ENCODE results near the gene TIMP1.
A peak's percentile ranks its signal among the peaks of the same experiment; 100 is the strongest.

Gene TIMP1

DNA sequence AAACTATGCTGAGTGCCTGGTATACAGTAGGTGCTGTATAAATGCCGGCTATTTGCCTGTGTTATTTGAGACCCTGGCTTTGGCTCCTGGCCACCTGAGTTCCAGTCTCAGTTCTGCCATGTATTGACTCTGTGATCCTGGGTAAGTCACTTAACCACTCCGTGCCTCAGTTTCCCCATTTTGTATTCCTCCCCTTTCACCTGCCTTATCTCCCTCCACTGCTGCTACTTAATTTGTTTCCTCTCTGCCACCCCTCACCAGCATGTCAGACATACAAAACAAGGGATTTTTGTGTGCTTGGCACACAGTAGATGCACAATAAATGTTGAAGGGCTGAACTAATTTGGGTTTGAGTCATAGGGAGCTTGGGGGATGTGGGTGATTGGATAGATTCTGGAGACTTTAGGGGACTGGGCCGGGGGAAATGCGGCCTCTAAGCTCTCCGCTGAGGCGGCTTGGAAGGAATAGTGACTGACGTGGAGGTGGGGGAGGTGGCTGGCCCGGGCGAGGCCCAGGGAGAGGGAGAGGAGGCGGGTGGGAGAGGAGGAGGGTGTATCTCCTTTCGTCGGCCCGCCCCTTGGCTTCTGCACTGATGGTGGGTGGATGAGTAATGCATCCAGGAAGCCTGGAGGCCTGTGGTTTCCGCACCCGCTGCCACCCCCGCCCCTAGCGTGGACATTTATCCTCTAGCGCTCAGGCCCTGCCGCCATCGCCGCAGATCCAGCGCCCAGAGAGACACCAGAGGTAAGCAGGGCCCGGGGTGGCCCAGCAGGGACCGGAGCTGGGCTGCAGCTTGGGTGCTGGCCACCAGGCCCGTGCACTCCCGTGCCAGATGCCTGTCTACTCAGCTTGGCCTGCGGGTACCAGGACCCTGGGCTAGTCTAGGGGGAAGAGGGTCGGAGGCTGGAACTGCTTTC, at the start of gene TIMP1:
TIMP1 (plus strand) TSS at position 706 of the 917 bp plus-strand sequence. CDS start 980 bp downstream, outside the sequence.
- DNase-seq = no peak

- no peak for DNase-seq
Measured at GRCh38 chrX:47539860-47540259, 42.4 kb upstream of the TIMP1 start.

DNA sequence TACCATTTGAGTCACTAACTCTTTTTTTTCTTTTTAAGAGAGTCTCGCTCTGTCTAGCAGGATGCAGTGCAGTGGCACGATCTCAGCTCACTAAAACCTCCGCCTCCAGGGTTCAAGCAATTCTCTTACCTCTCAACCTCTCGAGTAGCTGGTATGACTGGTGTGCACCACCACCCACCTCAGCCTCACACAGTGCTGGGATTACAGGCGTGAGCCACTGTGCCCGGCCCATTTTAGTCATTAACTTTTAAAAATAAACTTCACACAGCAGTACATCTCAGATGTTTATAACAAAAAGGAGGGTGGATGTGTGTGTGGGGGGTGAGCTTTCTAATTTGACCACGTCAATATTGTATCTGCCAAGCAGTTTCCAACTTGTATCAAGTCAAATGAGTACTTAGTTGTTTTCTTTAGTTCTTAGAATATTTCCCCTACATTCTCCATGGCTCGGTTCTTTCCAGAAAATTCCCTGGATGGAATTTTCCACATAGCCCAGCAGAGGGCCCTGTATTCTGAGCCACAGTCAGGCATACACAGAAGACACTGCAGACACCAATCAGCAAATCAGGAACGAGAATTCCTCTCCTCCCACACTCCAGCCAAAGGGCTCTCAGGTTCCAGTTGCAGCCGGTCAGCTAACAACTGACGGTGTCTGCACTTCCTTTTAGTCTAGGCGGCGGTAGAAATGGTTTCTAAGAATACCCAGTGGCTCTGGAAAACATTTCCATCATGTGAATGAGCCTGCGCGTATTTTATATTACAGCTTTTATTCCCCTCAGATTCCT, 41.3 kb upstream of the TIMP1 start:
- peak; percentile 83 for DNase-seq

DNA sequence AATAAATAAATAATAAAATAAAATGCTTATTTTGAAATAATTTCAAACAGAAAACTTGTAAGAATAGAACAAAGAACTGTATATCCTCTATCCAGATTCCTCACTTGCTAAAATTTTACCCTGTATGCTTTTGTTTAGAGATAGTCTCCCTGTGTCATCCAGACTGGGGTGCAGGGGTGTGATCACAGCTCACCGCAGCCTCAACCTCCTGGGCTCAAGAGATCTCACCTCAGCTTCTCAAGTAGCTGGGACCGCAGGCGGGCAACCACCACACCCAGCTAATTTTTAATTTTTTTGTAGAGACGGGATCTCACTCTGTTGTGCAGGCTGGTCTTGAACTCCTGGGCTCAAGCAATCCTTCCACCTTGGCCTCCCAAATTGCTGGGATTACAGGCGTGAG, 38.7 kb upstream of the TIMP1 start:
- no peak for DNase-seq

DNA sequence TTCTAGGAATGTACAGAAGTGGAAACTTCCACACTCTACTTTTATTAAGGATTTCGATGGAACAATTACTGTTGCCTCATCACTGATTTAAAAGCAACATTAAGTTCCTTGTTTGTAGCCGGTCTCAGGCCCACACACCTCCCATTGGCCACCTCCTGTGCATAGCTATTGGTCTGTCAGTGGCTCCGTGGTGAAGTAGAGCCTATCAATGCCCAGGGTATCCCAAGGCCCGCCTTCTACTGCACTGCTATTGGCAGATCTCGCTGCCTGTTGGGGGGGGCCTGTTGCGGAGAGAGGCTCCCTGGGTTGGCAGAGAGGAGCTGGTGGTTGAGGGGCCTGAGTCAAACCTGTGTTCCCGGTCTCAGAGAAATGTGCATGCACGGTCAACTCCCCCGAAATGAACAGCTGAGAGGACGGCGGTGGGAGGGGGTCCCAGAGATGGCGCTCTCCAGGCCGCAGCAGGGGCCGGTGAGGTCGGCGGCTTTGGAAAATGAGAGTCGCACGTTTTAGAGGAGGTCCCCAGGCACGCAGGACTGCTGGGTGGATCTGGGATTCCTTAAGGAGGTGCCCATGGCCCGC, 26.1 kb upstream of the TIMP1 start:
- DNase-seq = peak; percentile 80

GRCh38 chrX:47558436-47558835, 23.8 kb upstream of the TIMP1 start:
- no peak for DNase-seq

DNA sequence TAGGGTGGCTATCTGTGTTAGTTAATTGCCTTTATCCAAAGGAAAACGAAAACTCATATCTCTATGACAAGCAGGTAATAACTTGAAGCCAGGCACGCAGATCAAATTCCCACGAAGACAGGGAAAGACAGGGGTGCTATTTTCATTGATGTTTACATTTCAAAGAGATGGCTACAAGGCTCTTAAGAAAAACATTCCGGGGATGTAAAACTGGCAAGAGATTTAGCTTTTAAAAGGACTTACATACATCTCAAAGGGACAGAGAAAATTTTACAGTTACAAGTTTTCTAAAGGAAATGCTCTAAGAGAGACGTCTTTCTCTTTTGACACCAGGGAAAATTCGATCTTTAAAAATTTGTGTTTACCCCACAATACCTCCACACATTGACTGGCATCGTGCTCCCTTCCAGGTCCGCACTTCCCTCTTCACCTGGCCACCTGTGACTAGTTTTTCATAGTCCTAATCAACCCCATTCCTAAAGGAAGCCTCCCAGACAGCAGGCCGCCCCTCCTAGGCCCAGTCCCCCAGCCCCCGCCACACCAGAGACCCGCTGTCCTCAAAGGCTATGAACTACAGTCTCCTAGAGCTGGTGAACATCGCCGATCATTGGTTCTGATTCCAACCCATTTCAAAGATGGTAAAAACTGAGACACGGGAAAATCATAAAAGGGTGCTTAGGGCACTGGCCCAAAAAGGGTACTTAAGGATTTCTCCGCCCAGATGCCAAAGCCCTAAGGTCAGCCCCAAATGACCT, 21.9 kb upstream of the TIMP1 start:
- no peak for DNase-seq

- peak; percentile 77 for DNase-seq
Measured at GRCh38 chrX:47560934-47561658, 21.1 kb upstream of the TIMP1 start, which contains the start of gene ARAF. TSS of gene ARAF (plus strand) at chrX:47561205. CDS start at chrX:47562968, 1,763 bp downstream.

- no peak for DNase-seq
Measured at GRCh38 chrX:47561659-47562151, 20.5 kb upstream of the TIMP1 start.

DNA sequence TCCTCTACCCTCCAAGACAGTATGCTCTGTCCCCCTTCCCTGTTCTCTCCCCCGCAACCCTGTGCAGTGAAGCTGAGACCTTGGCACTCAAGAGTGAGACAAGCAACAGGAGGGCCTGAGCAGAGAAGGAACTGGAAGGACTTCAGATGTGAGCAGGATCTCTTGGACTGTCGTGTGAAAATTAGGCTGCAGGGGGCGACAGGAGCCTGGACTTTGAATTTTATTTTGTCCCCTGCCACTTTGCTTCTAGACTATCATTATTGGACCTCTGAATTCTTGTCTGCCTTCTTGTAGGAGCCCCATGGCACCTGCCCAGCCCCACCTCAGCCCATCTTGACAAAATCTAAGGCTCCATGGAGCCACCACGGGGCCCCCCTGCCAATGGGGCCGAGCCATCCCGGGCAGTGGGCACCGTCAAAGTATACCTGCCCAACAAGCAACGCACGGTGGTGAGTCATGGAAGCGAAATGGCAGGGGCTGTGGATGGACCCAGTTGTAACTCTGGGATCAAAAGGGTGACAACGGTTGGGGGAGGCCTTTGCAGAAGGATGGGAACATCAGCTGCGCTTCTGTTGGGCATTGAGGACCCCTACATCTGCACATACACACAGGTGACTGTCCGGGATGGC, 19.5 kb upstream of the TIMP1 start:
- no peak for DNase-seq

GRCh38 chrX:47563801-47564315, 18.4 kb upstream of the TIMP1 start:
- DNase-seq = no peak

DNA sequence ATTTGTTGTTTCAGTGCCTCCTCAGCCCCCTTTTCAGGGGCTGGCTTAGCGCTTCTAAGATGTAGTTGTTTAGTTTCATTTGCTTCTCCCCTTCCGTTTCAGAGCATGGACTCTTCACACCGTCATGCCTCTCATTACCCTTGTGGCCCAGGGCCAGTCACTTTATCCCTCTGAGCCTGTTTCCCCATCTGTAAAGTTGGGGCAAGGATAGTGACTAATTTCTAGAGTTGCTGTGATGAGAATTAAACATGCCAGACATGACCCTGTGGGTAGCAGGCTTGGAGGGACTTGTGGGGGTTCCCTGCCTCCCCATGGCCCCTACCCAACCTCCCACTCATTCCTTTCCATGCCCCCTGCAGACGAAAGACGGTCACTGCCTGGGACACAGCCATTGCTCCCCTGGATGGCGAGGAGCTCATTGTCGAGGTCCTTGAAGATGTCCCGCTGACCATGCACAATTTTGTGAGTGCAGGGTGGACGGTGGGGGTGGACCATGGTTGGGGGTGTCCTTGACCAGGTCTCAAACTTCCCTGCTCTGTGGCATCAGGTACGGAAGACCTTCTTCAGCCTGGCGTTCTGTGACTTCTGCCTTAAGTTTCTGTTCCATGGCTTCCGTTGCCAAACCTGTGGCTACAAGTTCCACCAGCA, 17.7 kb upstream of the TIMP1 start:
- no peak for DNase-seq

- no peak for DNase-seq
Measured at GRCh38 chrX:47566841-47567240, 15.4 kb upstream of the TIMP1 start.

- DNase-seq = no peak
Measured at GRCh38 chrX:47568656-47569295, 13.5 kb upstream of the TIMP1 start.

DNA sequence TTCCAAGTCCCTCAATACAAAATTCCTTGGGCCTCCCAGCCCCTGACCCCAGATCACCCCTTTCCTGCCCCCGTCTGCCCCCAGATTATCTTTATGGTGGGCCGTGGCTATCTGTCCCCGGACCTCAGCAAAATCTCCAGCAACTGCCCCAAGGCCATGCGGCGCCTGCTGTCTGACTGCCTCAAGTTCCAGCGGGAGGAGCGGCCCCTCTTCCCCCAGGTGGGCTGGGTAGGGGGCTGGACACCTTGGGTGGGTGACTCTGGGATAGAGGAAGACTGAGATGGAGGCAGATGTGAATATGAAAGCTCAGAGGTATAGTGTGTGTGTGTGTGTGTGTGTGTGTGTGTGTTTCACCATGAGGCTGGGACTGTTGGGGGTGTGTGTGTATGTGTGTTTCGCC, 11.4 kb upstream of the TIMP1 start:
- DNase-seq = no peak

- no peak for DNase-seq
Measured at GRCh38 chrX:47571215-47571614, 11.0 kb upstream of the TIMP1 start.

DNA sequence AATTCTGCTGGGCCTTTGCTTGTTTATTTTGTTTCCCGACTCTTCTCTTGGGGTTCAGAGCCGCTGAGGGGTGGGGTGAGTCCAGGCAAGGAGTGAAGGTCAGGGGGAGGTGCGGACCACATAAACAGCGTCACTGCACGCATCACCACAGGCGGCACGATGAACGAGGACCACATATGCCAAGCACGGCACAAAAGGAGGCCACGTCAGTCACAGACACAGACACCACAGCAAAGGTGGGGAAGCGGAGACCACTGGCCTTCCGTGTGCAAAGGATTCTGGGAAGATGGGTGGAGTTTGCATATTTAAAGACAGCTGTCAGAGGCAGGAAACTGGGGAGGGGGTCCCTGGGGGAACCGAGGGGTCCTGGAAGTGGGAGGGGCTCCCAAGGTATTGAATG, 10.3 kb upstream of the TIMP1 start:
- DNase-seq = no peak

GRCh38 chrX:47572773-47573340, 9.4 kb upstream of the TIMP1 start:
- DNase-seq = no peak

- no peak for DNase-seq
Measured at GRCh38 chrX:47573341-47574075, 8.7 kb upstream of the TIMP1 start.

Data from DMS79 treated with DMSO at 0.1 percent for 48 hours (cell line).